ENCODE data around the gene PRELID2. TPM values are rescaled to one million over a fixed set of nuclear protein-coding genes. Genes with fewer than 3 reads are reported as not detected.

Gene PRELID2
- total RNA-seq, 1 experiment from 2014 or later: 26.0 TPM

DNA sequence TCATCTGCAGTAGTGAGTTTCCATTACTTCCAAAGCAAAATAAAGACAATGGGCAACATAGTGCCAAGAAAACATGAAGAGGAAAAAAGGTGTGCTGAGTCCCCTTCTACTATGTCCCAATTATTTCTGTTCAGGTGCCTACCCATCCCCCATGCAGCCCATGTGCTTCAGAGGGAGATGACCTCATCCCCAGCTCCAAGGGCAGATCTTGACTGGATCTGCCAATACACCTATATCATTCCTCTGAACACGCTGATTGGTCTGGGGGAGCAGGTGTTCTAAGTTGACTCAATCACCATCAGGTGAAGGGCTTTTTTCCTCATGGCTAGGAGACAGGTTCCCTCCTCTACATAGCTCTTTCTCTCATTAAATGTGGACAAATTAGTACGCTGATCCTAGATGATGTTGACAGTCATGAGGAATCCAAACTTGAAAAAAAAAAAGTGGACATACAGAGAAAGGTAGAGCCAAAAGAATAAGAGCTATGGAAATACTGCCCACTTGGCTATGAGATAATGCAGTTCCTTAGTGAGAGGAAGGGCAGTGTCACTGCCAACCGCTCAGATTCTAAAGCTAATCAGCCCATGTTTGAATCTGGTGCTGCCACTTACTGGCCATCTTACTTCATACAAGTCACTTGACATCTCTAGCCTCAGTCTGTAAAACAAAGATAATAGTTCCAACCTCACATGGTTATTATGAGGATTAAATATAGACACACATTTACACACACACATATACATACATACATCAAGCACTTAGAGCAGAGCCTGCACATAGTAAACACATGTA, 23.1 kb downstream of the PRELID2 start:
- TF ChIP-seq, protein P1, sequence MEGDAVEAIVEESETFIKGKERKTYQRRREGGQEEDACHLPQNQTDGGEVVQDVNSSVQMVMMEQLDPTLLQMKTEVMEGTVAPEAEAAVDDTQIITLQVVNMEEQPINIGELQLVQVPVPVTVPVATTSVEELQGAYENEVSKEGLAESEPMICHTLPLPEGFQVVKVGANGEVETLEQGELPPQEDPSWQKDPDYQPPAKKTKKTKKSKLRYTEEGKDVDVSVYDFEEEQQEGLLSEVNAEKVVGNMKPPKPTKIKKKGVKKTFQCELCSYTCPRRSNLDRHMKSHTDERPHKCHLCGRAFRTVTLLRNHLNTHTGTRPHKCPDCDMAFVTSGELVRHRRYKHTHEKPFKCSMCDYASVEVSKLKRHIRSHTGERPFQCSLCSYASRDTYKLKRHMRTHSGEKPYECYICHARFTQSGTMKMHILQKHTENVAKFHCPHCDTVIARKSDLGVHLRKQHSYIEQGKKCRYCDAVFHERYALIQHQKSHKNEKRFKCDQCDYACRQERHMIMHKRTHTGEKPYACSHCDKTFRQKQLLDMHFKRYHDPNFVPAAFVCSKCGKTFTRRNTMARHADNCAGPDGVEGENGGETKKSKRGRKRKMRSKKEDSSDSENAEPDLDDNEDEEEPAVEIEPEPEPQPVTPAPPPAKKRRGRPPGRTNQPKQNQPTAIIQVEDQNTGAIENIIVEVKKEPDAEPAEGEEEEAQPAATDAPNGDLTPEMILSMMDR (IDR thresholded peaks at IDR 0.05; ENCODE audit: insufficient read depth in 1 of 2, low read depth in 1 of 2, low read length in 1 of 2, severe bottlenecking in 1 of 2, unreplicated experiment in 1 of 2): no peak
- Histone ChIP-seq H3K4me1 (no peaks in the 10 kb centered on the region), H3K36me3 (ENCODE audit: control insufficient read depth, insufficient read depth, low read length) (no peaks in the 10 kb centered on the region; the same call in none of the 2 replicates), H3K4me3 (ENCODE audit: low read depth, low read length) (no peak overlapping the region), H3K27me3 (replicated peaks; ENCODE audit: control insufficient read depth, insufficient read depth, low read length) (no peaks in the 10 kb centered on the region), H3K9me3 (no peaks in the 10 kb centered on the region)
- intact Hi-C loops (cut with micrococcal nuclease; ENCODE audit: unreplicated experiment): loop anchor here (1.0 kb wide), 3 partner anchors 111 to 131 kb away; no protein-coding TSS in a partner anchor
- H3K27me3 Mint-ChIP-seq (ENCODE audit: insufficient read depth, unreplicated experiment): no peaks in the 10 kb centered on the region
- POLR2A ChIA-PET: interaction anchor here (0.7 kb wide), 1 partner anchor 8 kb away, joined by 3 read pairs; no protein-coding TSS in a partner anchor
- H3K4me3 Mint-ChIP-seq (ENCODE audit: unreplicated experiment): no peak overlapping the region
- no TSS peak for BruUV-seq (replicated peaks)
- H3K36me3 Mint-ChIP-seq (ENCODE audit: insufficient read depth, unreplicated experiment): no peaks in the 10 kb centered on the region
- H3K9me3 Mint-ChIP-seq (ENCODE audit: unreplicated experiment): no peaks in the 10 kb centered on the region
- no peak overlapping the region for H3K27ac Mint-ChIP-seq (ENCODE audit: unreplicated experiment)
- no peaks in the 10 kb centered on the region for H3K4me1 Mint-ChIP-seq (ENCODE audit: low read depth, unreplicated experiment)
- CTCF ChIA-PET: interaction anchor here (0.7 to 1.4 kb wide), 5 partner anchors 13 to 268 kb away, joined by 3 to 8 read pairs (median 3); no protein-coding TSS in a partner anchor
- DNase-seq: peak in 1 of 2 experiments; percentile 14

DNA sequence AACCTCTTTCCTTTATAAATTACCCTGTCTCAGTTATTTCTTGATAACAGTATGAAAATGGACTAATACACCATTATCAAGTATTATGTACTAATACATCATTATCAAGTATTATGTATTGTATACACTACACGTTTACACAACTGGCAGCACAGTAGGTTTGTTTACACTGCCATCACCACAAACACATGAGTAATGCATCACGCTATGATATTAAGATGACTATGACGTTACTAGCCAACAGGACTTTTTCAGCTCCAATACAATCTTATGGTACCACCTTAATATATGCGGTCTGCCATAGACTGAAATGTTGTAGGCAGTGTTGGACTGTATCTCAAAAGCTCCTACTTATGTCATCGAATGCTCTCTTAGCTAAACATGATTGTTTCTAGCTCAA, 28.2 kb downstream of the PRELID2 start:
- Mint-ChIP-seq H3K27me3 (ENCODE audit: insufficient read depth, unreplicated experiment) (no peaks in the 10 kb centered on the region), H3K36me3 (ENCODE audit: insufficient read depth, unreplicated experiment) (no peaks in the 10 kb centered on the region), H3K4me3 (ENCODE audit: unreplicated experiment) (no peak overlapping the region), H3K27ac (ENCODE audit: unreplicated experiment) (no peak overlapping the region), H3K9me3 (ENCODE audit: unreplicated experiment) (no peaks in the 10 kb centered on the region), H3K4me1 (ENCODE audit: low read depth, unreplicated experiment) (no peaks in the 10 kb centered on the region)
- POLR2A ChIA-PET: interaction anchor here (0.6 kb wide), 1 partner anchor 111 kb away, joined by 6 read pairs; no protein-coding TSS in a partner anchor
- H3K36me3 ChIP-seq (ENCODE audit: control insufficient read depth, insufficient read depth, low read length): no peaks in the 10 kb centered on the region; the same call in 1 of the 2 replicates
- no TSS peak for BruUV-seq (replicated peaks)
- intact Hi-C loops (cut with micrococcal nuclease; ENCODE audit: unreplicated experiment): no loop called here
- no peak for DNase-seq
- peaks cover 8% of the 10 kb centered on the region for H3K4me1 ChIP-seq
- no peaks in the 10 kb centered on the region for H3K9me3 ChIP-seq
- TF ChIP-seq, protein P1 (IDR thresholded peaks at IDR 0.05; ENCODE audit: insufficient read depth in 1 of 2, low read depth in 1 of 2, low read length in 1 of 2, severe bottlenecking in 1 of 2, unreplicated experiment in 1 of 2): no peak
- no peak overlapping the region for H3K4me3 ChIP-seq (ENCODE audit: low read depth, low read length)
- H3K27me3 ChIP-seq (replicated peaks; ENCODE audit: control insufficient read depth, insufficient read depth, low read length): no peaks in the 10 kb centered on the region
- CTCF ChIA-PET: no interaction called here

DNA sequence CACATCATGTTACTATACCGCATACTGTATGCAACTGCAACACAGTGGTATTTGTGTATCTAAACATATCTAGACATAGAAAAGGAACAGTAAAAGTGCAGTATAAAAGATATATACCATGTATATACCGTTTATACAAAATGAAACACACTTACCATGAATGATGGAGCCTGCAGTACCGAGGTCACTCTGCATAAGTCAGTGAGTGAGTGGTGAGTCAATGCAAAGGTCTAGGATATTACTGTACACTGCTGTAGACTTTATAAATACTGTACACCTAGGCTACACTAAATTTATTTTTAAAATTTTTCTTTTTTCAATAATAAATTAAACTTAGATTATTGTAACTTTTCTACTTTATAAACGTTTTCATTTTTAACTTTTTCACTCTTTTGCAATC, 29.3 kb downstream of the PRELID2 start:
- no peak overlapping the region for H3K27ac Mint-ChIP-seq (ENCODE audit: unreplicated experiment)
- H3K36me3 ChIP-seq (ENCODE audit: control insufficient read depth, insufficient read depth, low read length): no peaks in the 10 kb centered on the region; the same call in 1 of the 2 replicates
- DNase-seq: no peak
- CTCF ChIA-PET: no interaction called here
- TF ChIP-seq, protein P1 (IDR thresholded peaks at IDR 0.05; ENCODE audit: insufficient read depth in 1 of 2, low read depth in 1 of 2, low read length in 1 of 2, severe bottlenecking in 1 of 2, unreplicated experiment in 1 of 2): no peak
- no peak overlapping the region for H3K4me3 ChIP-seq (ENCODE audit: low read depth, low read length)
- H3K9me3 ChIP-seq: no peaks in the 10 kb centered on the region
- H3K36me3 Mint-ChIP-seq (ENCODE audit: insufficient read depth, unreplicated experiment): no peaks in the 10 kb centered on the region
- BruUV-seq (replicated peaks): no TSS peak
- no peaks in the 10 kb centered on the region for H3K27me3 ChIP-seq (replicated peaks; ENCODE audit: control insufficient read depth, insufficient read depth, low read length)
- intact Hi-C loops (cut with micrococcal nuclease; ENCODE audit: unreplicated experiment): no loop called here
- H3K9me3 Mint-ChIP-seq (ENCODE audit: unreplicated experiment): no peaks in the 10 kb centered on the region
- H3K27me3 Mint-ChIP-seq (ENCODE audit: insufficient read depth, unreplicated experiment): no peaks in the 10 kb centered on the region
- H3K4me1 ChIP-seq: peaks cover 8% of the 10 kb centered on the region
- H3K4me3 Mint-ChIP-seq (ENCODE audit: unreplicated experiment): no peak overlapping the region
- POLR2A ChIA-PET: no interaction called here
- no peaks in the 10 kb centered on the region for H3K4me1 Mint-ChIP-seq (ENCODE audit: low read depth, unreplicated experiment)

All from Caco-2 (cell line).